ENCODE measurements around the gene ZNF746. TPM values are rescaled to one million over a fixed set of nuclear protein-coding genes. Genes with fewer than 3 reads are reported as not detected.
A peak's percentile ranks its signal among the peaks of the same experiment; 100 is the strongest.
"Not testable (repeated sequence)": the region's sequence is repeated elsewhere in the genome, so short reads cannot be mapped to it uniquely, and the experiment has no call there.

The ZNF746 gene
- total RNA-seq, 1 experiment from 2014 or later = 19.8 TPM

DNA sequence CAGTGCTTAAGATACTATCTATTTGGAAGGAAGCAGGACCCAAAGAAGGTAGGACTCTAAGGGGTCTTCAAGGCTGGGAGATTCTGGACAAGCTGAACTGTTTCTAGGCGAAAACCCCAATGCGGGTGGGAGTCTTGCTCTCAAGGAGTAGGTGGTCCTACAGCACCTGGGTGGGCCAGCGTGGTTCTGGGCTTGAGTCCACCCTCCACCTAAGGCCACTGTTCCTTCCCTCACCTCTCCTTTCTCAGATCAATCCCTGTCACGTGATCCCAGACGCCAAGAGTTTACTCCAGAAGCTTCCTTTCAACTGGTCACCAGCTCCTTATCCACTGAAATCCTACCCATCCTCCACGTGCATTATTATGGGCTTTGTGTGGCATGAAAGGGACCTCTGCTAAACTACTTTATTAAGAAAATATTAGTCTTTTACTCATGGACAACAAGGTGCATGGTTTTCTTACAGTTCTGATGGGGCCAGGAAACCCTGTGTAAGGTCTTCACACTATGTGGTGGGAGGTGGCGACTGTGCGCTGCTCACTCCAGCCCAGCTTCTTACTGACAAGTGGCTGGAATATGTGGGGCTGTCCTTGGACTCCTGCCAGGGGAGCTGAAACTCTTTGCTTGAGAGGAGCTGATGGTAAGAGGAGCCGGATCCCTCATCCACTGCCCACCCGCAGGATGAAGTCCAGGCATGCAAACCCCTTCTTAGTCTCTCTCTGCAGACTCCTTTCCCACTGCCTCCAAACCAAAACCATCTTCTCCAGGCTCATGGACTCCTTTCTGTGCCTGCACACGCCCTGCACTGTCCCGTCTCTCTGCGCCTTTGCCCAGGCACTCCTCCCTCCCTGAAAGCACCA is 1.6 kb downstream of the ZNF746 start:
- DNase-seq (ENCODE audit: low read depth, low spot score) = peak; percentile 42
- in situ Hi-C loops (cut with HindIII; ENCODE audit: low pct_unique_long_range_greater_than_20kb, low sequenced_read_pairs) = no loop called here

- no peak for DNase-seq (ENCODE audit: low read depth, low spot score)
- in situ Hi-C loops (cut with HindIII; ENCODE audit: low pct_unique_long_range_greater_than_20kb, low sequenced_read_pairs) = no loop called here
These were observed 2.8 kb downstream of the ZNF746 start for GRCh38 chr7:149494738-149495368.

GRCh38 chr7:149493975-149494374 is 3.6 kb downstream of the ZNF746 start:
- DNase-seq (ENCODE audit: low read depth, low spot score); in situ Hi-C loops (cut with HindIII; ENCODE audit: low pct_unique_long_range_greater_than_20kb, low sequenced_read_pairs): not testable (repeated sequence)

DNA sequence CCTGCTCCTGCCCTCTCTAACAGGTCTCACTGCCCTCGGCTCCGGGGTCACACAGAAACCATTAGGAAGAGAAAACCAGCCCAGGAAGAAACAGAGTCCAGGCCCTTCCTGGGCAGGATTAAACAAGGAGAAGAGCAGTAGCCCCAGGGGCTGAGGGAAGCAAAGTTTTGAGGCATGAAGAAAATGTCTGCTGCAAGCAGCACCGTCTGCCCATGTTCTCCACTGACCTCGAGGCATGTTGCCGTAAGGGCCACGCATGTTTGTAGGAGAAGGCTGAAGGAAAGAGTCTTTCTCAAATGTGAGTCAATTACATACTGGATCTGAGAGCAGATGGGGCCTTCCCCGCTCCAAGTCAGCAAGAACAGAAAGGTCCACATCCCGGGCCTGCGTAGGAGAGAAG is 4.2 kb downstream of the ZNF746 start:
- in situ Hi-C loops (cut with HindIII; ENCODE audit: low pct_unique_long_range_greater_than_20kb, low sequenced_read_pairs) = no loop called here
- no peak for DNase-seq (ENCODE audit: low read depth, low spot score)

DNA sequence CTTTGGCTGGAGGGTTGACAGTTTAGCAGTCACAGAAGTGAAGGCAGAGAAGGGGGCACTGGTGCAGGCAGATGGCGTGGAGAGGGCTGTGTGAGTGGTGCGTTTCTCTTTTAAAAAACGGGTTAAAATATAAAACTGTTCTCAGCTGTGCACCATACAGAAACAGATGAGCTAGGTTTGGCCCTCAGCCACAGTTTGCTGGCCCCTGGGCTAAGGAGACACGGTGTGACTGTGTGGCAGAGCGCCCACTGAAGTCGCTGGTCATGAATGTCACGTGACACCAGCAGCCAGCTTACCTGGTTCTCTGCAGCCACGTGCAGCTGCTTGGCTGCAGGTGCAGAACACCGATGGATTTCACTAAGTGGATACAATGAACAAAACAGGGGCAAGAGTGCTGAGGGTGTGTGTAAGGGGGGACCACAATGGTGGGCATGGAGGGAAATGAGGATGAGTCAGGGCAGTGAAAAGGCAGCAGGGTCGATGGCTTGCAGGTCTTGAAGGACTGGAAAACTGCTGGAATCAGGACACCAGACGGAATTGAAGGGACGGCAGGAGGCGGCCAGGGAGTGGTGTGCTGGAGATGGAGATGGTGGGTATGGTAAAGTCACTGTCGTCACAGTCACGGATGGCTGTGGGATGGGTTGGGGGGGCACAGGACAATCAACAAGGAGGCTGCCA is 7.4 kb downstream of the ZNF746 start:
- DNase-seq (ENCODE audit: low read depth, low spot score) = no peak
- in situ Hi-C loops (cut with HindIII; ENCODE audit: low pct_unique_long_range_greater_than_20kb, low sequenced_read_pairs) = no loop called here

GRCh38 chr7:149489391-149490024 is 8.1 kb downstream of the ZNF746 start:
- in situ Hi-C loops (cut with HindIII; ENCODE audit: low pct_unique_long_range_greater_than_20kb, low sequenced_read_pairs) = no loop called here

GRCh38 chr7:149479568-149479967 is 18.0 kb downstream of the ZNF746 start:
- DNase-seq (ENCODE audit: low read depth, low spot score) = no peak
- in situ Hi-C loops (cut with HindIII; ENCODE audit: low pct_unique_long_range_greater_than_20kb, low sequenced_read_pairs) = no loop called here

More at GRCh38 chr7:149489391-149490024, 8.1 kb downstream of the ZNF746 start:
- peak; percentile 43 for DNase-seq (ENCODE audit: low read depth, low spot score)

- in situ Hi-C loops (cut with HindIII; ENCODE audit: low pct_unique_long_range_greater_than_20kb, low sequenced_read_pairs) = no loop called here
These were observed 18.9 kb downstream of the ZNF746 start for GRCh38 chr7:149478754-149479153.

GRCh38 chr7:149477494-149478443 is 19.8 kb downstream of the ZNF746 start:
- in situ Hi-C loops (cut with HindIII; ENCODE audit: low pct_unique_long_range_greater_than_20kb, low sequenced_read_pairs) = no loop called here

More at GRCh38 chr7:149478754-149479153, 18.9 kb downstream of the ZNF746 start:
- no peak for DNase-seq (ENCODE audit: low read depth, low spot score)

GRCh38 chr7:149476791-149477190 is 20.8 kb downstream of the ZNF746 start:
- in situ Hi-C loops (cut with HindIII; ENCODE audit: low pct_unique_long_range_greater_than_20kb, low sequenced_read_pairs) = no loop called here
- DNase-seq (ENCODE audit: low read depth, low spot score) = no peak

More at GRCh38 chr7:149477494-149478443, 19.8 kb downstream of the ZNF746 start:
- no peak for DNase-seq (ENCODE audit: low read depth, low spot score)

- DNase-seq (ENCODE audit: low read depth, low spot score) = no peak
- in situ Hi-C loops (cut with HindIII; ENCODE audit: low pct_unique_long_range_greater_than_20kb, low sequenced_read_pairs) = no loop called here
These were observed 22.2 kb downstream of the ZNF746 start for GRCh38 chr7:149475121-149476045.

DNA sequence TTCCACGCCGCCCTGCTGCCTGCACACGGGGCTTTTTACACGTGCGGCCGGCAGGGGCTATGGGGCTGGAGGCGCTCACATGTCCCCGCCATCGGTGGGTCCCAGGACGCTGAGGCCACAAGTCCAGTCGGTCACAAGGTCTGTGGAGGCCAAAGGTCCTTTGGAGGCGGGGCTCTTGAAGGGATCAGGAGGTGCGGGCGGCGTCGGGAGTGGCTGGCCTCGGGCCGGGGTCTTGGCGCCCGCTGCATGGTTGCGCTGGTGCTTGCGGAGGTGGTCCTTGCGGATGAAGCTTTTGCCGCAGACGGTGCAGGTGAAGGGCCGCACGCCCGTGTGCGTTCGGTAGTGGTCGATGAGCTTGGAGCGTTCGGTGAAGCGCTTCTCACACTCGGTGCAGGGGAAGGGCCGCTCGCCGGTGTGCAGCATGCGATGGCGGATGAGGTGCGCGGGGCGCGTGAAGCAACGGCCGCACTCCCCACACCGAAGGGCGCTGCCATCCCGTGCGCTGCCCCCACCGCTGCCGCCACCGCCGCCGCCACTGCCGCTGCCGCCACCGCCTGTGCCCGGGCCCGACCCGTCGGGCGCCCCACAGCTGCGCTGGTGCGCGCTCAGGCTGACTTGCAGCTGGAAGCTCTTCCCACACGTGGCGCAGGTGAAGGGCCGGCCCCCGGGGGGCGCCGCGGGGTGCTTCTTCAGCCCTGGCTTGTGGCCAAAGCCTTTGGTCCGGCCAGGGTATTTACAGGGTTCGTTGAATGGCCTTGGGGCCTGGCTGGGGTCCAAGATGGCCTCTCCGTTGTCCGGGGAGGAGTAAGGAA is 23.1 kb downstream of the ZNF746 start:
- in situ Hi-C loops (cut with HindIII; ENCODE audit: low pct_unique_long_range_greater_than_20kb, low sequenced_read_pairs) = no loop called here

DNA sequence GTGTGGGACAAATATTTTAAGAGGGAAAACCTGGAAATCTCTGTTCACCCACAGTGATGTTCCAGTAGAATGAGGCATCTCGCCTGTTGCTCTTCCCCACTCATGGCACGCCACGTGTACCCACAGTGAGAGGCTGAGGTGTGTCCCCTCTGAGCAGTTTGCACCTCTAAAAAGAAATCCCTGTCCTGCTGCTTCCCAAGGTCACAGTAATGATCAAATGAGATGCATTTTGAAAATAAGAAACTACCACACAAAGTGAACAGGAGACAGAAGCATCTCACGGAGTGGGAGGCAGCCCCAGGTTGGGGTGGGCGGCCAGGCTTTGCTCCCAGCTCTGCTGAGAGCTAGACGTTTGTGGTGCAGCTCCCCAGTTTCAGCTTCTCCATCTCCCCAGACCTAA is 24.4 kb downstream of the ZNF746 start:
- in situ Hi-C loops (cut with HindIII; ENCODE audit: low pct_unique_long_range_greater_than_20kb, low sequenced_read_pairs) = no loop called here

More for the DNA sequence above, 23.1 kb downstream of the ZNF746 start:
- no peak for DNase-seq (ENCODE audit: low read depth, low spot score)

GRCh38 chr7:149471289-149471953 is 26.2 kb downstream of the ZNF746 start:
- no peak for DNase-seq (ENCODE audit: low read depth, low spot score)
- in situ Hi-C loops (cut with HindIII; ENCODE audit: low pct_unique_long_range_greater_than_20kb, low sequenced_read_pairs) = no loop called here

More for the DNA sequence above, 24.4 kb downstream of the ZNF746 start:
- DNase-seq (ENCODE audit: low read depth, low spot score) = no peak

DNA sequence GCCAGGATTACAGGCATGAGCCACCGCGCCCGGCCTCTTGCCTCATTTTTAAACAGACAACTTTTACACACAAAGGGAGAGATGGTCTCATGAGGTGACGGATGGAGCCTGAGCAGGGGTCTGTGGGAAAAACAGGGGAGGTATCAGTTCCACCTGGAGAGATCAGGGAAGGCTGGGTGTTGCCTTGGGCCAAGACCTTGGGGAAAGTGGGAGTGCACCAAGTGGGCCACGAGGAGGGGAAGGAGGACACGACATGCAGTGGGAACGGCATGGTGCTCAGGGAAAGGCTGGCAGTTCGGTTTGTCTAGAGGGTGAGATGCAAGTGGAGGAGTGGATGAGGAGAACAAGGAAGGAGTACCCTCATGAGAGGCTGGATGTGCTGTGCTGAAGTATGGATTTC is 27.8 kb downstream of the ZNF746 start:
- in situ Hi-C loops (cut with HindIII; ENCODE audit: low pct_unique_long_range_greater_than_20kb, low sequenced_read_pairs) = no loop called here
- DNase-seq (ENCODE audit: low read depth, low spot score) = no peak
